H1 (cell line): ENCODE data around the gene MGMT. TPM values are rescaled to one million over a fixed set of nuclear protein-coding genes. Genes with fewer than 3 reads are reported as not detected.

Source experiments
- PHF8 ChIP-seq: fragments of 200-600 bp; sonication (generic); conservative IDR thresholded peaks from 2 replicates; pipeline ENCODE4 v1.7.1; 2012; ENCODE audit warnings: low read depth, mild to moderate bottlenecking, inconsistent platforms, low read length, moderate library complexity
- POU5F1 ChIP-seq: IDR thresholded peaks from 2 replicates; pipeline ENCODE4 v1.6.1; 2011; ENCODE audit warnings: low read depth, mild to moderate bottlenecking, low read length, moderate library complexity
- SP2 ChIP-seq: IDR thresholded peaks from 2 replicates; pipeline ENCODE4 v1.6.1; 2012; ENCODE audit warnings: mild to moderate bottlenecking, low read length, inconsistent platforms
- SRF ChIP-seq: IDR thresholded peaks from 2 replicates; pipeline ENCODE4 v1.6.1; 2011; ENCODE audit warnings: mild to moderate bottlenecking, low read depth, low read length, moderate library complexity
- polyA plus RNA-seq, 7 experiments: library from polyadenylated mRNA; depleted of rRNA in 3 of 7; stranded (reverse) in 5 of 7; unstranded in 2 of 7; fragments of >200 nt in 5 of 7; fragments of 200-250 nt in 2 of 7; gene quantifications; 1 replicate in 5 of 7; 2 replicates in 1 of 7; 4 replicates in 1 of 7; pipeline versions ENCODE4 v1.2.1 to v1.2.3, GENCODE V29; 2011 to 2013; ENCODE audit warnings: missing spikeins in 2 of 7, mixed read lengths in 2 of 7
- total RNA-seq: library from RNA; stranded (reverse); fragmentation: NEBNext Ultra II Directional; extraction: Animal tissue kit (Norgen Biotek cat#: 25700); gene quantifications from 2 replicates; pipeline ENCODE4 v1.2.1, GENCODE V29; 2021

MGMT gene
- total and polyA plus RNA-seq, 2 of the 8 experiments (the other 6 are each of a cell fraction or from before 2014, with no cell fraction given) = 9.9 to 10.7 TPM

GRCh38 chr10:129505500-129506075 lies 38.5 kb downstream of the MGMT start (continued):
- no peak for TF ChIP-seq SP2
- TF ChIP-seq PHF8 = no peak
- no peak for TF ChIP-seq POU5F1
- no peak for TF ChIP-seq SRF
- TF ChIP-seq, all 59 proteins: peak for 0
